ENCODE data around the gene RMND1. TPM values are rescaled to one million over a fixed set of nuclear protein-coding genes. Genes with fewer than 3 reads are reported as not detected.

RMND1 gene
- total and polyA plus RNA-seq, 2 of the 13 experiments (the other 11 are each of a cell fraction or from before 2014, with no cell fraction given) = 34.0 to 72.5 TPM

- no peak for FAIRE-seq
- peak overlapping the region; percentile 59 for H3K4me2 ChIP-seq (ENCODE audit: low read depth, low read length)
These were observed 14.5 kb downstream of the RMND1 start for GRCh38 chr6:151437401-151437800.

More at GRCh38 chr6:151437401-151437800, 14.5 kb downstream of the RMND1 start:
- intact Hi-C loops (cut with micrococcal nuclease; ENCODE audit: unreplicated experiment) (no loop called here), in situ Hi-C loops (cut with HindIII; ENCODE audit: extremely low pct_ligation_motif_present, low pct_unique_long_range_greater_than_20kb) (no loop called here)
- no peaks in the 10 kb centered on the region for H3K9me3 ChIP-seq (ENCODE audit: low read length)
- H3K9ac ChIP-seq (ENCODE audit: insufficient read depth, low read depth, low read length) = peak overlapping the region; percentile 7; the same call in 1 of the 2 replicates
- H3K79me2 ChIP-seq (ENCODE audit: insufficient read depth, low read length) = peaks cover 73% of the 10 kb centered on the region
- H3K36me3 ChIP-seq (replicated peaks in 1 of 2; ENCODE audit: control insufficient read depth in 1 of 2, insufficient read depth in 2 of 2, low read length in 2 of 2) = peaks cover 3 to 21% of the 10 kb centered on the region in 2 experiments
- peak overlapping the region; percentile 67 for H3K27ac ChIP-seq (ENCODE audit: extremely low read length, insufficient read depth, low read length)
- DNase-seq (ENCODE audit: low spot score) (no peak), ATAC-seq (peak; percentile 8; the same call in 1 of the 3 replicates)
- ChIA-PET POLR2A (interaction anchor here (0.7 to 2.9 kb wide), 6 partner anchors 9 to 864 kb away, joined by 3 to 32 read pairs (median 3); partner anchors contain the start of gene RMND1), CTCF (ENCODE audit: low intra/inter-chr PET ratio, low total read pairs) (interaction anchor here (1.5 kb wide), 1 partner anchor 38 kb away, joined by 3 read pairs; no protein-coding TSS in a partner anchor)
- H3K4me3 ChIP-seq (replicated peaks in 1 of 3; ENCODE audit: insufficient read depth in 1 of 3, low read depth in 2 of 3, low read length in 3 of 3) = peak overlapping the region in 1 of 3 experiments; percentile 11; a peak in 1 of 6 replicates
- H3K27me3 ChIP-seq (ENCODE audit: control insufficient read depth in 1 of 2, insufficient read depth in 2 of 2, low read length in 2 of 2) = no peaks in the 10 kb centered on the region
- H3K4me1 ChIP-seq (ENCODE audit: insufficient read depth, low read length) = peaks cover 63% of the 10 kb centered on the region
- H4K20me1 ChIP-seq (ENCODE audit: insufficient read depth, low read length) = peaks cover 23% of the 10 kb centered on the region
- BruUV-seq (replicated peaks) = no TSS peak
- no peak overlapping the region for H2AFZ ChIP-seq (ENCODE audit: low read length)
- TF ChIP-seq ZNF12 (CRISPR knock-in tag; IDR thresholded peaks at IDR 0.05) (0 out of 2 replicates have a peak, but pooled peaks have one; percentile 21), ZNF547 (CRISPR knock-in tag; IDR thresholded peaks at IDR 0.05) (no peak), FOSL2 (CRISPR knock-in tag; IDR thresholded peaks at IDR 0.05) (peak; percentile 42; the same call in 1 of the 2 replicates), ZNF205 (CRISPR knock-in tag; IDR thresholded peaks at IDR 0.05) (no peak), ZNF280B (CRISPR knock-in tag; IDR thresholded peaks at IDR 0.05; ENCODE audit: borderline replicate concordance) (no peak), ZNF530 (CRISPR knock-in tag; IDR thresholded peaks at IDR 0.05; ENCODE audit: low read depth) (no peak), CREM (IDR thresholded peaks at IDR 0.05) (no peak), CREM (CRISPR knock-in tag; IDR thresholded peaks at IDR 0.05) (no peak), ZNF713 (CRISPR knock-in tag; IDR thresholded peaks at IDR 0.05) (no peak), FOSL1 (CRISPR knock-in tag; IDR thresholded peaks at IDR 0.05; ENCODE audit: borderline replicate concordance) (peak; percentile 74; the same call in 1 of the 2 replicates), ARID3A (IDR thresholded peaks at IDR 0.05; ENCODE audit: low read depth, low read length) (0 out of 2 replicates have a peak, but pooled peaks have one; percentile 9), PLRG1 (conservative IDR thresholded peaks at IDR 0.05) (no peak), SETDB1 (CRISPR knock-in tag; IDR thresholded peaks at IDR 0.05; ENCODE audit: borderline replicate concordance) (no peak), NFRKB (IDR thresholded peaks at IDR 0.05) (no peak), KLF16 (CRISPR knock-in tag; IDR thresholded peaks at IDR 0.05) (peak in 1 of 2 experiments; percentile 20; a peak in 1 of 4 replicates), NR2F1 (CRISPR knock-in tag; IDR thresholded peaks at IDR 0.05) (no peak), ZNF460 (CRISPR knock-in tag; IDR thresholded peaks at IDR 0.05; ENCODE audit: borderline replicate concordance) (no peak), TCF7L2 (IDR thresholded peaks at IDR 0.05; ENCODE audit: low read depth, low read length) (no peak), FOXA3 (CRISPR knock-in tag; IDR thresholded peaks at IDR 0.05) (0 out of 2 replicates have a peak, but pooled peaks have one; percentile 10), SMYD3 (CRISPR knock-in tag; IDR thresholded peaks at IDR 0.05) (0 out of 2 replicates have a peak, but pooled peaks have one; percentile 12), TOE1 (CRISPR knock-in tag; IDR thresholded peaks at IDR 0.05) (no peak; the same call in 1 of the 2 replicates), EP300 (IDR thresholded peaks at IDR 0.05; ENCODE audit: low read depth in 2 of 2, low read length in 2 of 2) (peak in 1 of 2 experiments; percentile 39; a peak in 1 of 4 replicates), EP300 (CRISPR knock-in tag; IDR thresholded peaks at IDR 0.05; ENCODE audit: borderline replicate concordance) (no peak)

All from HepG2 (cell line).